Endothelial cell of umbilical vein (primary cell): ENCODE data around the gene IL1R1. TPM values are rescaled to one million over a fixed set of nuclear protein-coding genes. Genes with fewer than 3 reads are reported as not detected.

Source experiments
- BruUV-seq: library from RNA; stranded (reverse); fragments of 400-500 nt; replicated peaks from 2 replicates; lab custom pipeline; 2021; lab: Mats Ljungman, UMichigan
- CTCF ChIA-PET: fragments of 300-600, 350-600 bp; sonication (Branson Sonifier 250); formaldehyde crosslinking; loops from one replicate; lab custom pipeline; 2021; ENCODE audit warnings: antibody characterized with exemption, inconsistent platforms; lab: Charles Lee
- POLR2A ChIA-PET: fragments of 300-600, 350-600 bp; sonication (Branson Sonifier 250); formaldehyde crosslinking; loops from one replicate; lab custom pipeline; 2021; ENCODE audit warnings: antibody characterized with exemption, inconsistent platforms; lab: Charles Lee
- DNase-seq: peaks from one replicate; pipeline ENCODE4 v3.0.0-alpha.2; 2011; ENCODE audit warnings: low read depth, low spot score
- FAIRE-seq: peaks from 2 replicates; lab custom pipeline; 2011; peaks lifted over from hg19 to GRCh38; lab: Jason Lieb, UNC
- H2AFZ ChIP-seq: 2 replicates; pipeline ENCODE4 v1.6.0; 2012; ENCODE audit warnings: low read depth, low read length, control low read depth, inconsistent platforms
- H3K27ac ChIP-seq: 2 replicates; pipeline ENCODE4 v1.5.1; 2011; ENCODE audit warnings: low read depth, mild to moderate bottlenecking, control low read depth, low read length, moderate library complexity; ENCODE audit not compliant: insufficient read depth
- H3K27me3 ChIP-seq, 2 experiments: 2 replicates each; pipeline versions ENCODE4 v1.6.0 to v1.6.1; 2011; ENCODE audit warnings: low read length in 2 of 2, mixed read lengths in 1 of 2; ENCODE audit not compliant: control insufficient read depth in 2 of 2, insufficient read depth in 2 of 2
- H3K36me3 ChIP-seq, 2 experiments: 2 replicates in 1 of 2; 3 replicates in 1 of 2; pipeline ENCODE4 v1.5.1; 2011; ENCODE audit warnings: low read length in 2 of 2, mild to moderate bottlenecking in 1 of 2, moderate library complexity in 1 of 2; ENCODE audit not compliant: control insufficient read depth in 2 of 2, insufficient read depth in 2 of 2; ENCODE audit errors: extremely low read depth in 1 of 2
- H3K4me1 ChIP-seq: 3 replicates; pipeline ENCODE4 v1.5.1; 2011; ENCODE audit warnings: mild to moderate bottlenecking, low read length; ENCODE audit not compliant: control insufficient read depth, insufficient read depth; ENCODE audit errors: extremely low read depth
- H3K4me2 ChIP-seq: 2 replicates; pipeline ENCODE4 v1.6.1; 2011; ENCODE audit warnings: low read length, control low read depth, mixed read lengths; ENCODE audit not compliant: insufficient read depth
- H3K4me3 ChIP-seq, 3 experiments: fragments of 200-600 bp in 1 of 3; sonication (generic), shearing (Covaris generic) in 1 of 3; replicated peaks in 1 of 3; 2 replicates each; pipeline ENCODE4 v1.5.1; 2011 to 2016; ENCODE audit warnings: control low read depth in 3 of 3, low read length in 3 of 3, mild to moderate bottlenecking in 2 of 3, inconsistent platforms in 1 of 3, low read depth in 1 of 3, moderate library complexity in 1 of 3; ENCODE audit not compliant: insufficient read depth in 1 of 3
- H3K79me2 ChIP-seq: 2 replicates; pipeline ENCODE4 v1.6.0; 2012; ENCODE audit warnings: low read length, inconsistent platforms; ENCODE audit not compliant: control insufficient read depth, insufficient read depth
- H3K9ac ChIP-seq: replicated peaks from 2 replicates; pipeline ENCODE3; 2011; ENCODE audit warnings: low read length, control low read depth; ENCODE audit not compliant: insufficient read depth; ENCODE audit errors: extremely low read depth
- H3K9me1 ChIP-seq: replicated peaks from 3 replicates; pipeline ENCODE4 v1.6.0; 2011; ENCODE audit warnings: mild to moderate bottlenecking, low read length; ENCODE audit not compliant: control insufficient read depth, insufficient read depth; ENCODE audit errors: extremely low read depth
- H3K9me3 ChIP-seq: replicated peaks from 2 replicates; pipeline ENCODE4 v1.5.1; 2012; ENCODE audit warnings: low read length, inconsistent platforms; ENCODE audit not compliant: control insufficient read depth, insufficient read depth
- H4K20me1 ChIP-seq: replicated peaks from 2 replicates; pipeline ENCODE3; 2011; ENCODE audit warnings: mild to moderate bottlenecking, low read length; ENCODE audit not compliant: control insufficient read depth, insufficient read depth; ENCODE audit errors: extremely low read depth
- EZH2 ChIP-seq: IDR thresholded peaks from 2 replicates; pipeline ENCODE4 v1.6.1; 2012; ENCODE audit warnings: borderline replicate concordance, low read depth, mild to moderate bottlenecking, moderate library complexity, low read length, inconsistent platforms; ENCODE audit not compliant: severe bottlenecking
- FOS ChIP-seq: IDR thresholded peaks from 2 replicates; pipeline ENCODE4 v1.6.1; 2011; ENCODE audit warnings: mild to moderate bottlenecking, low read length, moderate library complexity, borderline replicate concordance; ENCODE audit not compliant: insufficient read depth
- GATA2 ChIP-seq: IDR thresholded peaks from 2 replicates; pipeline ENCODE4 v1.7.0; 2011; ENCODE audit warnings: low read depth, mild to moderate bottlenecking, moderate library complexity, mixed read lengths, low read length; ENCODE audit not compliant: insufficient read length, insufficient read depth
- JUN ChIP-seq: IDR thresholded peaks from 2 replicates; pipeline ENCODE4 v1.6.1; 2011; ENCODE audit warnings: borderline replicate concordance, low read depth; ENCODE audit not compliant: insufficient read length, insufficient read depth
- MYC ChIP-seq: IDR thresholded peaks from one replicate; pipeline ENCODE4 v1.6.1; 2011; ENCODE audit warnings: mild to moderate bottlenecking, low read depth, low read length
- POLR2A ChIP-seq: IDR thresholded peaks from 2 replicates; pipeline ENCODE4 v1.6.1; 2012; ENCODE audit warnings: low read depth, mild to moderate bottlenecking, control low read depth, low read length
- POLR2AphosphoS5 ChIP-seq: IDR thresholded peaks from 2 replicates; pipeline ENCODE4 v1.6.1; 2012; ENCODE audit warnings: low read depth, mild to moderate bottlenecking, control low read depth, low read length, moderate library complexity; ENCODE audit not compliant: insufficient read depth
- dilution Hi-C: fragments of 300-500 bp; cut with MboI; formaldehyde crosslinking; loops from one replicate; pipeline ENCODE4 v1.15.0; 2019; ENCODE audit warnings: low sequenced_read_pairs; ENCODE audit not compliant: extremely low pct_ligation_motif_present
- intact Hi-C: fragments of 100-400 bp; cut with micrococcal nuclease; formaldehyde crosslinking; loops from one replicate; pipeline ENCODE4 v1.10.0; 2022
- polyA plus RNA-seq, 4 experiments: library from polyadenylated mRNA; depleted of rRNA in 3 of 4; stranded (reverse) in 3 of 4; unstranded in 1 of 4; fragments of >200 nt; gene quantifications; 2 replicates each; pipeline versions ENCODE4 v1.2.1 to v1.2.3, GENCODE V29; 2011 to 2012; ENCODE audit warnings: missing spikeins in 1 of 4
- total RNA-seq: library from RNA; stranded (reverse); gene quantifications from 2 replicates; pipeline ENCODE4 v1.2.3, GENCODE V29; 2021
- TF ChIP-seq, protein P1 (sequence below), 2 donors: IDR thresholded peaks; 1 replicate in 1 of 2; 2 replicates in 1 of 2; pipeline ENCODE4 v1.5.1; 2011; ENCODE audit warnings: low read length in 2 of 2, mild to moderate bottlenecking in 2 of 2, moderate library complexity in 2 of 2, control low read depth in 1 of 2, inconsistent platforms in 1 of 2, low read depth in 1 of 2; ENCODE audit not compliant: insufficient read depth in 1 of 2; ENCODE audit errors: extremely low read depth in 1 of 2
- TF ChIP-seq, protein P2 (sequence below): IDR thresholded peaks from 2 replicates; pipeline ENCODE4 v1.6.1; 2011; ENCODE audit not compliant: insufficient read depth, insufficient read length

IL1R1 gene
- total and polyA plus RNA-seq, 2 donors (not counting 3 experiments of a cell fraction or from before 2014, with no cell fraction given) = 5.4 to 5.5 TPM

DNA sequence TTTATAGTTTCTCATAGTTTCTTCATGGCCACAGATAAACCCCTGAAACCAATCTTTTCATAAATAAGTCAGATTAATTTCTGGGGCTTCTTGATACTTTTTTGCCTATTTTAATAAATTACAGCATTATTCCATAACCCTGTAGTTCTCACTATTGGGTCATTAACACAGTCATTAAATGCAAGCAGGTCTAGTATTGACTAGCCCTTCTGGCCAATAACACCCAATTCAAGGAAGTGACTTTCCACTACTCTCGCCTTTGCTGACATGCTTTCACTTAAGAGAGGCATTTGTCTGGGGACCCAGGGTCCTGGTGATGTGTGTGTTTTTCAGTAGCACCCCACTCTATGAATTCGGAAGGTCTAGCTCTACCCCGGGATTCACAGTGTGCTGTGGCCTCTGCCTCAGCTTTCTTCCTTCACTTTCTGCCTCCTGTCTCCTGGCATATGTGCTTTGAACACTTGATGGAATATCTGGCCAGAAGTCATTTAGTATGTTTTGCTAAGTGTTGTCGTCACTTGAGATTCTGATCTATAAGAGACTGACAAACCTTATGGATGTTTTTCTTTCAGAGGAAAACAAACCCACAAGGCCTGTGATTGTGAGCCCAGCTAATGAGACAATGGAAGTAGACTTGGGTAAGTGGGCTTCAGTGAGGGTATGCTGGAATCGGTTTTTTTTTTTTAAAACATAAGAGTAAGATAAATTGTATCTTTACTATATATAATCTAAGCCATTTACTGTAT lies 25.7 kb downstream of the IL1R1 start:
- no peak overlapping the region for H3K4me2 ChIP-seq
- no peak overlapping the region for H3K4me3 ChIP-seq
- H3K4me1 ChIP-seq = no peaks in the 10 kb centered on the region
- H4K20me1 ChIP-seq = no peaks in the 10 kb centered on the region
- DNase-seq (no peak), FAIRE-seq (no peak)
- CTCF ChIA-PET = interaction anchor here (1.5 kb wide), 1 partner anchor 72 kb away, joined by 3 read pairs; no protein-coding TSS in a partner anchor
- no peak overlapping the region for H2AFZ ChIP-seq
- POLR2A ChIA-PET = no interaction called here
- H3K36me3 ChIP-seq = no peaks in the 10 kb centered on the region
- TF ChIP-seq EZH2 = no peak
- no peak for TF ChIP-seq GATA2
- no peak for TF ChIP-seq JUN
- TF ChIP-seq FOS = no peak
- no peak for TF ChIP-seq POLR2AphosphoS5
- TF ChIP-seq POLR2A = no peak
- TF ChIP-seq, protein P1, sequence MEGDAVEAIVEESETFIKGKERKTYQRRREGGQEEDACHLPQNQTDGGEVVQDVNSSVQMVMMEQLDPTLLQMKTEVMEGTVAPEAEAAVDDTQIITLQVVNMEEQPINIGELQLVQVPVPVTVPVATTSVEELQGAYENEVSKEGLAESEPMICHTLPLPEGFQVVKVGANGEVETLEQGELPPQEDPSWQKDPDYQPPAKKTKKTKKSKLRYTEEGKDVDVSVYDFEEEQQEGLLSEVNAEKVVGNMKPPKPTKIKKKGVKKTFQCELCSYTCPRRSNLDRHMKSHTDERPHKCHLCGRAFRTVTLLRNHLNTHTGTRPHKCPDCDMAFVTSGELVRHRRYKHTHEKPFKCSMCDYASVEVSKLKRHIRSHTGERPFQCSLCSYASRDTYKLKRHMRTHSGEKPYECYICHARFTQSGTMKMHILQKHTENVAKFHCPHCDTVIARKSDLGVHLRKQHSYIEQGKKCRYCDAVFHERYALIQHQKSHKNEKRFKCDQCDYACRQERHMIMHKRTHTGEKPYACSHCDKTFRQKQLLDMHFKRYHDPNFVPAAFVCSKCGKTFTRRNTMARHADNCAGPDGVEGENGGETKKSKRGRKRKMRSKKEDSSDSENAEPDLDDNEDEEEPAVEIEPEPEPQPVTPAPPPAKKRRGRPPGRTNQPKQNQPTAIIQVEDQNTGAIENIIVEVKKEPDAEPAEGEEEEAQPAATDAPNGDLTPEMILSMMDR (IDR thresholded peaks at IDR 0.05; ENCODE audit: extremely low read depth in 1 of 2, insufficient read depth in 1 of 2, low read depth in 1 of 2, low read length in 2 of 2) = no peak
- TF ChIP-seq MYC = no peak
- TF ChIP-seq, protein P2, sequence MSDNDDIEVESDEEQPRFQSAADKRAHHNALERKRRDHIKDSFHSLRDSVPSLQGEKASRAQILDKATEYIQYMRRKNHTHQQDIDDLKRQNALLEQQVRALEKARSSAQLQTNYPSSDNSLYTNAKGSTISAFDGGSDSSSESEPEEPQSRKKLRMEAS = no peak
- H3K27ac ChIP-seq = no peak overlapping the region
- no peaks in the 10 kb centered on the region for H3K79me2 ChIP-seq
- BruUV-seq = no TSS peak
- H3K27me3 ChIP-seq = no peaks in the 10 kb centered on the region
- intact Hi-C loops (no loop called here), dilution Hi-C loops (no loop called here)
- no peak overlapping the region for H3K9ac ChIP-seq
- H3K9me1 ChIP-seq = no peaks in the 10 kb centered on the region
- H3K9me3 ChIP-seq = no peaks in the 10 kb centered on the region
